Osteoblast (primary cell): ENCODE results near the gene CRYGD. TPM values are rescaled to one million over a fixed set of nuclear protein-coding genes. Genes with fewer than 3 reads are reported as not detected.
"Not testable (repeated sequence)": the region's sequence is repeated elsewhere in the genome, so short reads cannot be mapped to it uniquely, and the experiment has no call there.

Experiments used
- DNase-seq: peaks from one replicate; pipeline ENCODE4 v3.0.0; 2011; ENCODE audit warnings: low spot score, mixed read lengths; ENCODE audit not compliant: insufficient read length; ENCODE audit errors: missing footprints
- H2AFZ ChIP-seq: 2 replicates; pipeline ENCODE4 v1.6.0; 2011; ENCODE audit warnings: mild to moderate bottlenecking, low read length
- H3K27ac ChIP-seq: 2 replicates; pipeline ENCODE4 v1.5.1; 2011; ENCODE audit warnings: mild to moderate bottlenecking, low read depth, low read length, moderate library complexity
- H3K27me3 ChIP-seq: 2 replicates; pipeline ENCODE4 v1.6.0; 2012; ENCODE audit warnings: mild to moderate bottlenecking, control low read depth, inconsistent platforms, low read length, moderate library complexity; ENCODE audit not compliant: insufficient read depth
- H3K36me3 ChIP-seq: 2 replicates; pipeline ENCODE4 v1.5.1; 2011; ENCODE audit warnings: mild to moderate bottlenecking, low read length, control low read depth, moderate library complexity; ENCODE audit not compliant: insufficient read depth
- H3K4me1 ChIP-seq: 2 replicates; pipeline ENCODE4 v1.5.1; 2011; ENCODE audit warnings: mild to moderate bottlenecking, low read length, control low read depth, moderate library complexity; ENCODE audit not compliant: insufficient read depth
- H3K4me2 ChIP-seq: 2 replicates; pipeline ENCODE4 v1.6.0; 2011; ENCODE audit warnings: mild to moderate bottlenecking, low read length; ENCODE audit not compliant: insufficient read depth
- H3K4me3 ChIP-seq: fragments of 200-600 bp; sonication (generic); 3 replicates; pipeline ENCODE4 v1.5.1; 2012; ENCODE audit warnings: mild to moderate bottlenecking, low read length, inconsistent platforms; ENCODE audit not compliant: insufficient read depth
- H3K79me2 ChIP-seq: 2 replicates; pipeline ENCODE4 v1.6.0; 2012; ENCODE audit warnings: mild to moderate bottlenecking, low read length, control low read depth, inconsistent platforms; ENCODE audit not compliant: insufficient read depth
- H3K9me3 ChIP-seq: 2 replicates; pipeline ENCODE4 v1.5.1; 2011; ENCODE audit warnings: low read depth, low read length, control low read depth
- H4K20me1 ChIP-seq: 2 replicates; pipeline ENCODE4 v1.6.0; 2012; ENCODE audit warnings: mild to moderate bottlenecking, low read length, control low read depth; ENCODE audit not compliant: insufficient read depth
- total RNA-seq: library from RNA; depleted of rRNA; stranded (reverse); fragments of >200 nt; gene quantifications from 2 replicates; pipeline ENCODE4 v1.2.3, GENCODE V29; 2012
- TF ChIP-seq, protein P1 (sequence below): IDR thresholded peaks from 2 replicates; pipeline ENCODE4 v1.5.1; 2011; ENCODE audit warnings: mild to moderate bottlenecking, low read depth, low read length, moderate library complexity; ENCODE audit errors: extremely low read depth

The CRYGD gene
- total RNA-seq, result not detected in 2 replicates

DNA sequence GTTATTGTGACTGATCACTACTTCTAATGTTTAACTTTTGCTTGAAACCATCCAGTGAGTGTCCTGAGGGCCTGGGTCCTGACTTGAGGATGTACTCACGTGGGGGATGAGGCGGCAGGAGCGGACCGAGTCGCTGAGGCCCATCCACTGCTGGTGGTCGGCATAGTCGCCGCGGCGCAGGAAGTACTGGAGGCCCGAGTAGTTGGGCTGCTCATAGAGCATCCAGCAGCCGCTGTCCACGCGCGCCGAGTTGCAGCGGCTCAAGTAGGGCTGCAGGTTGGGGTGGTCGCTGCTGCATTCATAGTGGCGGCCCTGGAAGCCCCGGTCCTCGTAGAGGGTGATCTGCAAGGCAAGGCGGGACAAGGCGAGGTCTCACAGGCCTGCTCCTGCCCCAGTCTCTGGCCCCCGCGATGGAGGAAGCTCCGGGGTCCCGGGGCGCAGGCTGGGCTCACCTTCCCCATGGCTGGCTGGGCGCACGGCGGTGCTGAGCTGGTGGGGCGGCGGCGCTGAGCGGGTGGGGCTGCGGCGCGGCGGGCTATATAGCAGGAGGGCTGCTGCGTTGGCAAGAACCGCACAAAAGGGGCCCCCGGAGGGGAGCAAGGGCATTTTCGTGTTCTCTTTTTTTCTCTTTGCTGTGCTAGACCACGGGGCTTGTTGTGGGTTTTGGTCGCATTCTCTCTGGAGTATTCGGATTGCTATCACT lies at the start of gene CRYGD:
TSS of gene CRYGD (minus strand) at position 512 of the 703 bp plus-strand sequence. CDS start at position 461, 51 bp downstream.
- H2AFZ ChIP-seq, result peak within 1 kb of the TSS; percentile 3
- peaks cover 20% of the 10 kb centered on the region for H3K27me3 ChIP-seq
- not testable (repeated sequence) for H3K79me2 ChIP-seq, H3K36me3 ChIP-seq, H3K4me1 ChIP-seq, DNase-seq, H3K27ac ChIP-seq, H4K20me1 ChIP-seq, H3K4me3 ChIP-seq, H3K9me3 ChIP-seq
- peak within 1 kb of the TSS; percentile 36 for H3K4me2 ChIP-seq

GRCh38 chr2:208172125-208172524 lies 47.8 kb upstream of the CRYGD start:
- peak; percentile 32 for DNase-seq
- Histone ChIP-seq H3K27me3 (peaks cover 11% of the 10 kb centered on the region), H3K4me2 (no peak overlapping the region), H3K27ac (no peak overlapping the region), H3K4me1 (no peaks in the 10 kb centered on the region), H3K79me2 (no peaks in the 10 kb centered on the region), H3K9me3 (no peaks in the 10 kb centered on the region), H4K20me1 (no peaks in the 10 kb centered on the region), H3K4me3 (no peak overlapping the region), H3K36me3 (no peaks in the 10 kb centered on the region), H2AFZ (no peak overlapping the region)
- TF ChIP-seq, protein P1, sequence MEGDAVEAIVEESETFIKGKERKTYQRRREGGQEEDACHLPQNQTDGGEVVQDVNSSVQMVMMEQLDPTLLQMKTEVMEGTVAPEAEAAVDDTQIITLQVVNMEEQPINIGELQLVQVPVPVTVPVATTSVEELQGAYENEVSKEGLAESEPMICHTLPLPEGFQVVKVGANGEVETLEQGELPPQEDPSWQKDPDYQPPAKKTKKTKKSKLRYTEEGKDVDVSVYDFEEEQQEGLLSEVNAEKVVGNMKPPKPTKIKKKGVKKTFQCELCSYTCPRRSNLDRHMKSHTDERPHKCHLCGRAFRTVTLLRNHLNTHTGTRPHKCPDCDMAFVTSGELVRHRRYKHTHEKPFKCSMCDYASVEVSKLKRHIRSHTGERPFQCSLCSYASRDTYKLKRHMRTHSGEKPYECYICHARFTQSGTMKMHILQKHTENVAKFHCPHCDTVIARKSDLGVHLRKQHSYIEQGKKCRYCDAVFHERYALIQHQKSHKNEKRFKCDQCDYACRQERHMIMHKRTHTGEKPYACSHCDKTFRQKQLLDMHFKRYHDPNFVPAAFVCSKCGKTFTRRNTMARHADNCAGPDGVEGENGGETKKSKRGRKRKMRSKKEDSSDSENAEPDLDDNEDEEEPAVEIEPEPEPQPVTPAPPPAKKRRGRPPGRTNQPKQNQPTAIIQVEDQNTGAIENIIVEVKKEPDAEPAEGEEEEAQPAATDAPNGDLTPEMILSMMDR, result no peak

- Histone ChIP-seq H3K27me3 (peaks cover 10% of the 10 kb centered on the region), H3K9me3 (no peaks in the 10 kb centered on the region), H3K79me2 (no peaks in the 10 kb centered on the region), H3K4me1 (no peaks in the 10 kb centered on the region), H3K4me2 (no peak overlapping the region), H3K27ac (no peak overlapping the region), H4K20me1 (no peaks in the 10 kb centered on the region), H3K36me3 (no peaks in the 10 kb centered on the region), H2AFZ (no peak overlapping the region), H3K4me3 (no peak overlapping the region)
- no peak for DNase-seq
- TF ChIP-seq, protein P1, result no peak
These were observed 40.8 kb upstream of the CRYGD start for GRCh38 chr2:208164951-208165755.

DNA sequence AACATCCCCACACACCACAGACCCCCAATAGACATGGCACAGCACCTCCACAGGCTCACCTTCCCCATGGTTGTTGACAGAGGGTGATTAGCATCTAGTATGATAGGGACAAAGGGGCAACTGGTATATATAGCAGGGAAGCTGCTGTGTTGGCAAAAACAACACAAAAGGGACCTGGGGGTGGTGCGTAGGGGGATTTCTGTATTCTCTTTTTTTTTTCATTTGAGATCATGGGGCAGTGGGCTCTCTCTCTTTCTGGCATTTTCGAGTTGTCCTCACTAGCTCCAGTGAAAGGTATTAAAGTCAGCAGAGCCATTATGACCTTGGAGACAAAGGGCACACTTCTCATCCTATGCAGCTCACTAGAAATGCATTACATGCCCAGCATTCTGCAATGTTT lies 39.2 kb upstream of the CRYGD start, which contains the start of gene CRYGA:
TSS of gene CRYGA (minus strand) at position 101 of the 400 bp plus-strand sequence. CDS start at position 68, 33 bp downstream.
- TF ChIP-seq, protein P1, result no peak

More for the DNA sequence above, 39.2 kb upstream of the CRYGD start, which contains the start of gene CRYGA:
- Histone ChIP-seq H3K79me2 (no peaks in the 10 kb centered on the region), H3K4me2 (no peak within 1 kb of the TSS), H3K9me3 (no peaks in the 10 kb centered on the region), H3K36me3 (no peaks in the 10 kb centered on the region), H3K27me3 (peaks cover 7% of the 10 kb centered on the region), H4K20me1 (no peaks in the 10 kb centered on the region), H3K4me1 (no peaks in the 10 kb centered on the region), H3K4me3 (no peak within 1 kb of the TSS), H2AFZ (no peak within 1 kb of the TSS), H3K27ac (no peak within 1 kb of the TSS)
- no peak for DNase-seq
